GM18867 (cell line): Measurements from ENCODE around the gene CNTN4.

Source experiments
- ATAC-seq: cut with Tn5 transposase; IDR thresholded peaks from one replicate; pipeline ENCODE4 v1.9.1; 2021; ENCODE audit warnings: mild to moderate bottlenecking, moderate library complexity; ENCODE audit not compliant: unreplicated experiment

CNTN4 gene

DNA sequence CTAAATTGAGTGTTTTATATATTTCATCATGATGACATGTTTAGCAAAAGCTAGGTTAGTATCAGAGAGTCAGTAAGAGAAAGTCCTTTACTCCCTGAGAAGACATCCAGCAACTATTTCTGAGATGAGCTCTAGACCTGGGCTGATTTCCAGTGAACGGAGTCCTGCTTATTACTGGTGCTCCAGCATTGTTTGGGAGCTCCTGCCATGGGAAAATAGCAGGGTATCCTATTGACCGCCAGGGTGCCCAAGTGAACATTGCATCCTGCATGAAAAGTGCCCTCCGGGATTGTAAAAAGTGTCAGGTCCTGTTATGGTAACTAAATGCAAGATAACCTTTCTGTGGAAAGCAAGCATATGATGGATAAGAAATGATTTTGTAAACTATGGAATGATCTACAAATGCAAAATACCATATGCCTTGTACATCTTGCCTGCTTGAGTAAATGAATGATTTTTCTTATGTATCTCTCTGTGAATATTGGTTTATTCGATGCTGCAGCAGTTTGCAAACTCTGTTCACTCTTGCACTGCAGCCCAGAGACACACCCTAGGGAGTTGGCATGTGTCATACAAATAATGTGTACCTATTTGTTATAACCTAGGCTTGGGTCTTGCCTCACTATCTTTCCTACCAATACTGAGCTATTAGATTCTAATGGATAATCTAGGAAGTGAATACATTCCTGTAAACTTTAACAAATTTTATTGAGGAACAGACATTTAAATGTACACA, 914.8 kb downstream of the CNTN4 start:
- ATAC-seq: no peak

DNA sequence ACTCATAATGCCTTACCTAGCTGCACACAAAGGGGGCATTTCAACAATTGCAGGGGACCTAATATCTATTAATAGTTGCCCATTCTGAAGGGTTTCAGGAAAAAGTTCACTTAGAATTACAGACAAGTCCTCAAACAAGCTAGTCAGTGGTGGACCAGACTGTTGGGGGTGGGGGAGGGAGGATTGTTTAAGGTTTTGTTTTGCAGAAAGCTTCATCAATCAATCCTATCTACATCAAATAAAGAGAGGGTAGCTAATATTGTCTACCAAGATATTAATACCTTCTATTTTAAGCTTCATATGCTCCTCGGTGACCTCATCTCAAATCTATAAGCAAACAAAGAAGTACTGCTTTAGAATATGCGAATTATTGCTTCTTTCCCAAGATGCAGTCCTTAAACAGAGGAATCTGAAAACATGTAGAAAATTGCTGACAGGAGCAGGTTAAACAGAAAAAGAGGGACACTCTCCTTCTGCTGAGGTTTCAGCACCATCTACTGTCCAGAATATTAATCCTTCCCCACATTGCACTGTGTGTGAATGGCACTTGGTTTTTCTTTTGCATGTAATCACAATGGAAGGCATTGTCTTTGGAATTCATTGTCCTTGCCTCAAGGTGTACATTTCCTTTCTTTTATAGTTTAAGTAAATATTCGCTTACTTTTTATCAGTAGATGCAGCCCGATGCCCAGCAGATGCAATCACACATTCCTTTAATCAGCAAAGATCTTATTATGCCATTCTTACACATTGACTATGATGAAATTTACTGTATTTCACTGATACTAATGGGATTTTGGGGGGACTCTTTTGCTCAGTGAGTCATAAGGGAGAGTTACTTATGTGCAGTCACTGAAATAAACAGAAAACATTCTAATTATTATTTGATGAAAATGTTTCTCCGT, 916.8 kb downstream of the CNTN4 start:
- peak; percentile 83 for ATAC-seq

DNA sequence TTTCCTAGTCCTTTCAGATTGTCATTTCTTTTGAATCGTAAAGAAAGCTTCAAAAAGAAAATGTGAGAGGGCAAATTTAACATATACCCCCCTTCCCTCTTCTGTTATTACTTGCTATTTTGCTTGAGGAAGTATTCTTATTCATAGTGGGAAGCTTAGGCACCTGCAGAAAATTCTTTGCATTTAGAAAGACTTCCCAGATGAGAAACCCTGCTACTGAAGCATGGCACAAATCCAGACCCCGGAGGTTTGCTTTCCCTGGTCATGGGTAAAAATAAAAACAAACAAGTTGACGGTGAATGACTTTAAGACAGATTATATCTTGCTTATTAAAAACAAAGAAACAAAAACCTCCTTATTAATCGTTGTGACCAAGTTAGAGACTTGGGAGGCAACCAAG, 917.6 kb downstream of the CNTN4 start:
- no peak for ATAC-seq

DNA sequence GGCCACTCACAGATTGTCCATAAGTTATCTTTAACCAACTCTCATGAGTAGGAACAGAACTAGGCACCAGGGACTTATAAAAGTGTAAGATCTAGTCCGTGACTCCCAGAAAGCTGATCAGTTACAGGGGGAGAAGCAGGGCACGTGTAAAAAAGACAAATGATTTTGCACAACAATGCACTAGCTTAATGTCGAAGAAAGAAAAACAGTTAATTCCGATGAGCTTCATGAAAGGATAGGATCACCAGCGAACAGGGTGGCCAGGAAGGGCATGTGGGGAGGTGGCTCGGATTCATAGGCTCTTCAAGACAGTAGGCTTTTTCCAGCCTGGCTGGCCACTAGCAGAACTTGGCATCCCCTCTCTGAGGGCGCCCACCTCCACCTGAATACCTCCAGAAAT, 921.5 kb downstream of the CNTN4 start:
- no peak for ATAC-seq

DNA sequence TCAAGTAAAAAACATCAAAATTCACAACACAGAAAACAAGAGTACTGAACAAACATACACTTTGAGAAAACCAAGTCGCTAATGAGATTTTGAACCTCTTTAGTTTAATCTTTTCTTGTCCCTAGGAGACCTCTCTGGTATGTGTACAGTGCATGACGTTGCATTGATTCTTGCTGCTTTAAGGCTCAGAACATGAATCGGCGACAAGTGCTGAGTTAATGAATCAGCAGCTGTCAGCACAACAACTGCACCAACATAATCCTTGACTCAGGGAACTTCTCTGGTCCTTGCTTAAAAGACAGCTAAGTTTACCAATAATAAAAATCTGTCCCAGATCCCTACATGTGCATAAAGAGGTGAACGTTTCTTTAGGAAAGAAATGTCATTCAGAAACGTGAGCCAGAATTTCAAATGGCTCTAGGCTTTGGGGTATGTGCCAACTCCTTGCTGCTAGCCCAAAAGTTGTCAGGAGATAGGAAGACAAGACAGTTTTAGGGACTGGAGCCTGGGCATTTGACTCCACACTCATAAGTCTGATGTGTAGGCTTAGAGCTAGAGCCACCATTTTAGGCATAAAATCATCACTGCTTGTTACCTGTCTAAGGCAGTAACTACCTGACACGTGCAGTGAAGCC, 924.6 kb downstream of the CNTN4 start:
- ATAC-seq: no peak

DNA sequence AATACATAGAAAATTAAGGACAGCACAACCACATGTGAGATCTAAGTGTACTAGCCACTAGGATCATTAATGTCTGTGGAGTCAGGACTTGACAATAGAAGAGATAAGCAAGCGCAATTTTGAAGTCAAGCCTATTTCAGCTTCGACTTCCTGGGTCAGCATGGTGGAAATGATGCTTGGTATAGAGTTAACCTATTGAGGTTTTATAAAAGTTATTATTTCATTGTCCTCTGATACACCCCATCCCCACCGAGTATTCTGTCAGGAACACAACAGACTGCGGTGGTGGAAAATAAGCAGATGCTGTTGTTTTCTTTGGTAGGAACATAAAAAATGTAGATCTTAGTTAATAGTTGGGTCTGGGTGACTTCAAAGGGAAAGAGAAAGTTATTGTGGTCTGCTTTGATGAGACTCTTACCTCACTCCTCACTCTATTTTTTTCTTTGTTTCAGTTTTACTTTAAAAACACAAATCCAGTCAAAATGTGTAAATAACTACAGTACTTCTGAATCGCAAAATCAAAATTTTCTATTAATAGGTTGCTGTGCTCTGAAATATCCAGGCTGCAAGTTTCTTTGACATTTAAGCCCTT, 929.4 kb downstream of the CNTN4 start:
- ATAC-seq: peak; percentile 99

DNA sequence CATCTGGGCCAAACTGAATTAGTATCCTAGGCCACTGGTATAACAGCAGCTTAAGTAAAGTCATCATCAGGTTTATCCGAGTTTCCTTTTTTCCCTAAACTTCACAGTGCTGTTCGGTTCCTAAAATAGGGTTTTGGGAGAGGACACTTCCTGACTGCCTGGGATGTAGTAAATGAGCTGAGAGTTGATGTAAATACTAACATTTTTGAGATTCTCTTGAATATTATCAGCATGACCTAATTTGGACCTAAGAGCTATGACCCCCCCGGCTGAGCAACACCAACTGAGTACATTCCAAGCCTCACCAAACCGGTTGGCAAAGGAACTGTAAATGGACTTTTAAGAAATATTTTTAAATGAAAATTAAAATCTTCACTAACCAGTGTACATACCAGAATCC, 932.7 kb downstream of the CNTN4 start:
- no peak for ATAC-seq

DNA sequence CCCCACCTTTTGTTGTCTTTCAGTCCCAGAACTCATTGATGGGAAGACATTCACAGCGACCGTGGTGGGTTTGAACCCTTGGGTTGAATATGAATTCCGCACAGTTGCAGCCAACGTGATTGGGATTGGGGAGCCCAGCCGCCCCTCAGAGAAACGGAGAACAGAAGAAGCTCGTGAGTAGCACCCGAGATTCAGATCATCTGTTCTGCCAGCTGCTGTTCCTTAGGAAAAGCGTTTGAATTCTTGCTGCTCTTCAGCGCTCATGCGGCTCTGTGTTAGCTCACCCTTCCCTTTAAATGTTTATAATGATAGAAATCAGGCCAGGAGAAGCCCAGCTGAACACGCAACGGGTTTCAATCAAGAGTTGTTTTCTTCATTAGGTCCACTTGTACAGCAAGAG, 938.5 kb downstream of the CNTN4 start:
- ATAC-seq: no peak

DNA sequence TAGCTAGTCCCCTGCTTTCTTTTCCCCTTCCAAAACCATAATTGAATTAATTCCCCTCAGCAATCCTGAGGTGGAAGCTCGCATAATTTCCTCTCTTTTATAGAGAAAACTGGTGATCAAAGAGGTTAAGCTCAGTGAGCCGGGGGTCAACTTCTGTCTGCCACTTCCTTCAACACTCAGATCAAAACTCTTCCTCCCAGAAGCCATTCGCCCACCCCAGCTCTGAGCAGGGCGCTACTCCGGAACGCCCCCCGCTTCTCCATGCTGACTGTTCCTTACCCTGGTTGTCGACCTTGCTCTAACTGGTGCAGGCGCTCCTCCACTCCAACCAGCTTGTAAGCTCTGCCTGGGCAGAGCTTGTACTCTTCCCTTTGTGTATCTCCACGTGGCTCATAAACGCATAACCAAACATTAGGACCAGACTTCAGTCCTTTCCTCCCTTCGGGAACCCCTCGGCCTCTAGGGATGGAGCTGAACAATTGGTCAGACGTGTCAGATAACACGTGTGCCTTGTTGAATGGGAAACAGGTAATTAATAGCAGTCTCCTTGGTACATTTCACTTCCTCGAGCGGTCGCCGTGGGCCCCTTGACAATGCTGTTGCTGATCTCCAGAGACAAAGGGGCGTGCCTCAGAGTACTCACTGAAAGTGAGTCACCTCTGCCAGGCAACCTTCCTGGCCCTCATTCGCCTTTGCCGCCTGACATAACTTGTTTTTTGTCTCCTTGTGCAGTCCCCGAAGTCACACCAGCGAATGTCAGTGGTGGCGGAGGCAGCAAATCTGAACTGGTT, 939.7 kb downstream of the CNTN4 start:
- no peak for ATAC-seq

DNA sequence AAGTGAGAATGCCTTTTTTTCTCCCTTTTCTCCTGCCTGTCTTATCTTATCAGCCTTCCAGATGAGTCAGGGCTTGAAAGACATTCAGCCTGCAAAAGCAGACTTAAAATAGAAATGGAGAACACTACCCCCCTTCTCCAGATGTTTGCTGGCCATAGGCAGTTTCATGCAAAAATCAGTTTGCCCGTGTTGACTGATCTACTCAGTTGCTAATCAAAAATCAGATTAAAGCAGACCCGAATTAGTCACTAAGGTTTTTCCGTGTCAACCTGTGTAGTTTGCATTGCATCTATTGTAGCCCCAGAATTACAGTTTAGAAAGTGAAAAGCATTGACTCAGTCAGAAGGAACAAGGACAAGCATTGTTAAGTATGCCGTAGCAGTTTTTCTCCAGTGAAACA, 955.3 kb downstream of the CNTN4 start:
- no peak for ATAC-seq

DNA sequence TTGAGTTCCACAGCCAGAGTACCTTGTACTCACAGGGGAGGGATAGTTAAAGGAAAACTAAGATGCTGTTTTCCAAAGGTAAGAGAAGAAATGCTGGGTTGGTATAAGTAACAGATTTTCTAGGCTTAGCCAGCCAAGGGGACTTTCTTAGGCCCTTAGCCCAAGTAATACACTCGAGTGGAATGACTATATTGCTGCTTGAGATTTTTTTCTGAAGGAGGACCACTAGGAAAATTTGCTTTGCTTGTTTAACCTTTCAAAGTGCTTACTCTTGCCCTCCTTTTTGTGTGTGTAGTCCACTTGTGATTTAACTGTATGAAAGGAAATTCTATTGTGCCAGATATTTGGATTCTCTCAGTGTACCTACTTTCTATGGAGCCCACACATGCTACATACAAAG, 961.0 kb downstream of the CNTN4 start:
- no peak for ATAC-seq

DNA sequence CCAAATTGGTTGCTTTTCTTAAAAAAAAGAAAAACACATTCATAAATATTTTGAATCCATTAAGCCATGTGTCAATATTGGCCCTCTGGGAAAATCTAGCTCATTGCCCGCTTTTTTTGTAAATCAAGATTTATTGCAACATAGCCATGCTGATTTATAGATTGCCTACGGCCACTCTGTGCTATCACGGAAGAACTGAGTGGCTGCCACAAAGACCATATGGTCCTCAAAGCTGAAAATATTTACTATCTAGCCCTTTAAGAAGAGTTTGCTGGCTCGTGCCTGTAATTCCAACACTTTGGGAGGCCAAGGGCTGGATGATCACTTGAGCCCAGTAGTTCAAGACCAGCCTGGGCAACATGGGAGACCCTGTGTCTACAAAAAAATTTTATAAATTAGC, 965.6 kb downstream of the CNTN4 start:
- ATAC-seq: no peak

DNA sequence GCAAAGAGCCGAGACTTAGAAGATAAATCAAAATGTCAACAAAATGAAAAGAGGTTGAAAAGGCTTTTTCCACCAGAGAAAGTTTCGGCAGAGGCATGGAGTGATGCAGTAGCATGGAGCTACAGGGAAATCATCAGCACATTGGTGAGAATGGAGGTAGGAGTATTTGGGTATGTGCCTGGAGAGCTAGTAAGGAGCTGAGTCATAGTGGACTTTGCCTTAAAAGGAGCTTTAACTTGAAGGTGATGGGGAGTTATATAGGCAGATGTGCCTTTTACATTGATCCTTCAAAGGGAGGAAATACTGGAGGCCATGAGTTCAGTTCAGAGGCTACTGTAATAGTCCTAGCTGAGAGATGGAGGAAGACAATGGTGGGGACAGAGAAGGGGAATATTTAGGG, 967.2 kb downstream of the CNTN4 start:
- no peak for ATAC-seq

DNA sequence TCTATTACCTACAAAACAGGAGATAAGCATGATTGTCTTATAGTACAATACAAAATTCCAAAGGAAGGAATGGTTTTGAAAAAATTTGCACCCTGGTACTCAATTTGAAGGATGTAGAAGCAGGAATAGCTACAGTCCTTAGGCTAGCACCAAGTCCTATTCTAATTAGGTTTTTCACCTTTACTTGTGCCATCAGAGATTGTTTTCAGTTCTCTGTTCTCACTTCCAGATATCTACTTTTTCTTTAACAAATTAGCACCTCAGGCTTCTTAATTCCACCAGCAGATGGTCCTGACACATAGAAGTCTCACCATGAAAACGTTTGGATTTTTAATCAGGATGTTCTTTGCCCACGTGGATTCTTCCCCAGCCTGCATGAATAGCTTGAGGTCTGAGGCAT, 967.7 kb downstream of the CNTN4 start:
- peak; percentile 90 for ATAC-seq

DNA sequence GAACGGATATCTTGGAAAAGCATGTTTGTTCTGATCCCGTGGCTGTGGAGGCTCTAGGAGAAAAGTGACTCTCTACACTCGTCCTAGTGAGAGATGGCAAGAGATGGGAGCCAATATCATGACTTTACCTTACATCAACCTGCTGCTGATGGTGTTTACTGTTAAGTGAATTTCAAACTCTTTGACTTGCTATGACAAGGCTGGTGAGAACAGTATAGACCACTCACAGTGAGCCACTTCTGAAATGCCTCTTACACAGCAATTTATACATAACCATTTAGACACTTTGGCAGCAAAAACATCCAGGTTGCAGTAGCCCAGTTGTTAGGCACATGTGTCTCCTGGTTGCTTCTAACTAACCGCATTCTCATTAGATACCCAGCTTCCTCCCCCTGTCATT, 968.2 kb downstream of the CNTN4 start:
- ATAC-seq: no peak

DNA sequence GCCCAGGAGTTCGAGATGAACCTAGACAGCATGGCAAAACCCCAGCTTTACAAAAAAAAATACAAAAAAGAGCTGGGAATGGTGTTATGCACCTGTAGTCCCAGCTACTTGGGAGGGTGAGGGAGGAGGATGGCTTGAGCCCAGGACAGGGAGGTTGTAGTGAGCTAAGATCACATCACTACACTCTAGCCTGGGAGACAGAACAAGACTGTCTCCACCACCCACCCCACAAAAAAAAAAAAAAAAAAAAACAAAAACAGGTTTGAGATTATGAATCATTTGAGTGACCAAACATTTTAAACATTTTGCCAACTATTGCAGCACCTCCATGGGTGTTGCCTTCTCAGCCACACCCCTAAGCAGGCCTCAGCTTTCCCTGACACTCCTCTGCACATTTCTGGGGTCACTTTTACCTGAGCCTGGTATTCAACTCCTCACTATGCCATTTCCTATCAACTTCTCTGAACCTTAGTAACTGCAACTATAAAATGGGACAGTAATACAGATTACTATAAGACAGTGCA, 969.8 kb downstream of the CNTN4 start:
- ATAC-seq: no peak

DNA sequence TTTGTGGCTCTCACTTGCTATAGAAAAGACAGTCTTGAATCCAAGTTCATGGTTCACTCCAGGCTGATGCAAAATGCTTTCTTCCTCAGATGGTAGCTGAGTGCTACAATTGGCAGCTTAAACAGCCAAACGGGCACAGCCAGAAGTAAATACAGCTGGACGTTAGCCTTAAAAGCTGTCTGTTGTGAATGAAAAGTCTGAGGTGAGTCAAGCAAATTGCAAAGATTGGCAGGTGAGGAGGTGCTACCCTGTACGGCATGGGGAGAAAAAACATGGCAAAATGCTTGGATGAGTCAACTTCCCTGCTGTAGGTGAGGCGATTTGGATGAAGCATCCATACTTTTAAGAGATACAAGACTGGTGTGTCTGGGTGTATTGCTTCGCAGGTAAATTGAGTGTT, 971.1 kb downstream of the CNTN4 start:
- no peak for ATAC-seq

DNA sequence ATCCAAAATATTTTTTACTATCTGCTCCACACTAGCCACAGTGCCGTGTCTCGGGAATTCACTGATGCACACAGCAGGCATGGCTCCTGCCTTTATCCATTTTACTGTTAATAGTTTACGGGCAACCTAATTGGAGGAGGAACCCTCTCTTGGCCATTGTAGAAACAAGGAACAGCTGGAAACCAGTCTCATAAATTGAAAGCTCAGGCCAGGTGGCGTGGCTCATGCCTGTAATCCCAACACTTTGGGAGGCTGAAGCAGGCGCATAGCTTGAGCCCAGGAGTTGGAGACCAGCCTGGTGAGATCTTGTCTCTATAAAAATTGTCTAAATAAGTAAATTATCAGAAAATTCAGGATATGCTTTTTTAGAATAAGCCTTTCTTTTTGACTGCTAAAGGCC, 972.5 kb downstream of the CNTN4 start:
- ATAC-seq: no peak

DNA sequence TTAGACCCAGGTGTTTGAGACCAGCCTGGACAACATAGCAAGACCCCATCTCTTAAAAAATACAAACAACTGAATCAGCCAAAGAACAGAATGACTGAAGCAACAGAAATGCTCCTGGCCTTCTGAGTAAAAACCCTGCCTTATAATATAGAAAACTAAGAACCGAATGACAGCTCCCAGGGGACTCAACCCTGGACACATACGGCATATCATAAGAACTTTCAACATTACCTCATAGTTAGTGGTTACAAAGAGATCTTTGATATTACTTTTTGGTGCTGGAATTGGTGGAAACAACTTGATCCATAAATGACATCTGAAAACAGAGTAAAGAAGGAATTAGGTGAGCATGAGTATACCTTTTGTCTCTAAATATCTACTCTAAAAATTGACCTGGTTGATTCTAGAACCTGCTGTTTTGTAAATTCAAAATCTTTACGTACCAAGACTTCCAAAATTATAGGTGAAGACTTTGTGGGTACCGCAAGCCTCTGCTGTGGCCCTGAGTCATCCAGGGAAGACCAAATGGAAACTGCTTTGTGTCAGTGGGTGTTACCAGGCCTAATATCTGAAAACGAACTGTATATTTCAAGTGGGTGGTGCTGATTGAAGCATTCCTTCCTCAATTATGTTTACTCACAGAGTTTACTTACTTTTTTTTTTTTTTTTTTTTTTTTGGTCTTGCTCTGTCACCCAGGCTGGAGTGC, 976.0 kb downstream of the CNTN4 start:
- peak; percentile 67 for ATAC-seq

DNA sequence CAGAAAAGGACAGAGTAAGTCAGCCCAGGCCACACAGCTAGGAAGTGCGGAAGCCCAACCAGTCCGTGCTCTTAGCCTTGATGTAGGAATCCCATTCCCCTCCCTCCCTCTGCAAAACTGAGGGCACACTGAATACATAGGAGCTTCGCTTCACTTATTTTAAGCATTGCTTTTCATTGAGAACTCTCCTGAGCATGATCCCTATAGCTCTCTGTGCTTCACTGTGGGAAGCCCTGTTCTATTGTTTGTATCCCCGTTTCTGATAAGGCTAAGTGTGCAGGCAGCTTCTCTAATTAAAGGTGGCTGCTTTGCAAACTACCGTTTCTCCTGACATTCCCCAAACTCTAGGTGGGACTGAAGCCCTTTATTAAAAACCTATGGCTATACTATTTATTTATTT, 981.6 kb downstream of the CNTN4 start:
- ATAC-seq: no peak
